Gastrocnemius medialis (tissue), 4 donors: ENCODE results near the gene MCF2L.

ENCODE experiments used
- CTCF ChIP-seq, 5 experiments: fragments of 450-650 bp in 3 of 5; fragments of 200-600 bp in 2 of 5; sonication (generic) in 2 of 5; IDR thresholded peaks in 4 of 5; conservative IDR thresholded peaks in 1 of 5; 1 replicate in 4 of 5; 2 replicates in 1 of 5; pipeline ENCODE4 v1.5.1; 2016 to 2019; ENCODE audit warnings: antibody characterized with exemption in 5 of 5, mild to moderate bottlenecking in 3 of 5, moderate library complexity in 3 of 5
- POLR2A ChIP-seq, 2 donors: fragments of 450-650 bp; IDR thresholded peaks; one replicate each; pipeline ENCODE4 v1.6.1; 2017; ENCODE audit warnings: antibody characterized with exemption in 2 of 2, mild to moderate bottlenecking in 2 of 2, moderate library complexity in 2 of 2

DNA sequence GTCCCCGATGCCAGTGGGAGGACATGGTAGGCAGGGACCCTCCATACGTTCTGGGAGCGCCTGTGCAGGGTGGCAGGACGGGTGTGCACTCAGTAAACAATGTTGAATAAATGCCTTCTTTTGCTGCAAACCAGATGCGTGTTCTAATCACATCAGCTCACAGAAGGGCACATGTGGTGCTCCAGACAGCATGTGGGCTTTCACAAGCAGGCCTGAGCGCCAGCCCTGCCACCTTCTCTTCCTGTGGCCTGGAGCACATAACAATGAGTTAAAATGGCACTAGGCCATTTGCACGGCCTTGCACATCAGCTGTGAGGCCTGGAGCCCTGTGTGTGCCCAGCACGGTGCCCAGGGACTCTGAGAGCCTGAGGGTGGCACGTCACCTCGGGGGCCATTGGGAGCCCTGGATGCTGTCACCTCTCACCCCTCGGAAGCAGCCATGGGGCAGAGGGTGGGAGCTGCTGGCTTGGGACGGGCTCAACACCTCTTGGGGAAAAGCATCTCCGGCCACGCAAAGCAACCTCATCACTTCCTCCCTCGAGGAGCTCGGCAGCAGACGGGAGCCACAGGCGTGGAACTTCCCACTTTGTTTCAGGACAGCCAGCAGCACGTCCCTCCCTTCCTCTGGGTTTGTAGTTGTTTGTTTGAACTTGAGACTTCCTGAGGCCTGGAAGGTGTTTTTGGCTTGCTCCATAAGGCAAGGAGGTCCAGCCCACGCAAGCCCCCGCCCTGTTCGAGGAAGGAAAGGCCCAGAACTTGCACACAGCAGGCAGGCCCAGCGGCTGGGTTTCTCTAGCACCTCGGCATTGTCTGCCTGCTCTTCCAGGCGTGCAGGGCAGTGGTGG is 9.8 kb downstream of the MCF2L start:
- no peak for TF ChIP-seq CTCF (IDR thresholded peaks at IDR 0.05 in 4 of 5, conservative IDR thresholded peaks at IDR 0.05 in 1 of 5)
- peak; percentile 36 to 57 for TF ChIP-seq POLR2A (IDR thresholded peaks at IDR 0.05)
